Liver (tissue), 3 donors: Measurements from ENCODE around the gene LRRK1.

Experiments
- JUND ChIP-seq, 2 donors: IDR thresholded peaks; 2 replicates each; pipeline ENCODE4 v1.6.1; 2016; ENCODE audit warnings: antibody characterized with exemption in 2 of 2
- MAX ChIP-seq: IDR thresholded peaks from 2 replicates; pipeline ENCODE4 v1.6.1; 2016; ENCODE audit warnings: antibody characterized with exemption
- TAF1 ChIP-seq: conservative IDR thresholded peaks from 2 replicates; pipeline ENCODE4 v1.6.1; 2016; ENCODE audit warnings: antibody characterized with exemption, mild to moderate bottlenecking
- YY1 ChIP-seq: IDR thresholded peaks from 2 replicates; pipeline ENCODE4 v1.6.1; 2016; ENCODE audit warnings: antibody characterized with exemption, mild to moderate bottlenecking
- TF ChIP-seq, protein P1 (sequence below): IDR thresholded peaks from 2 replicates; pipeline ENCODE4 v1.6.1; 2016; ENCODE audit warnings: antibody characterized with exemption
- TF ChIP-seq, protein P2 (sequence below): fragments of 150-350 bp; IDR thresholded peaks from 2 replicates; pipeline ENCODE4 v1.5.1; 2017; ENCODE audit warnings: improper control_type of control experiment, low read depth, low read length; ENCODE audit not compliant: missing input control
- donor health status: healthy.
- donor health status: healthy.

DNA sequence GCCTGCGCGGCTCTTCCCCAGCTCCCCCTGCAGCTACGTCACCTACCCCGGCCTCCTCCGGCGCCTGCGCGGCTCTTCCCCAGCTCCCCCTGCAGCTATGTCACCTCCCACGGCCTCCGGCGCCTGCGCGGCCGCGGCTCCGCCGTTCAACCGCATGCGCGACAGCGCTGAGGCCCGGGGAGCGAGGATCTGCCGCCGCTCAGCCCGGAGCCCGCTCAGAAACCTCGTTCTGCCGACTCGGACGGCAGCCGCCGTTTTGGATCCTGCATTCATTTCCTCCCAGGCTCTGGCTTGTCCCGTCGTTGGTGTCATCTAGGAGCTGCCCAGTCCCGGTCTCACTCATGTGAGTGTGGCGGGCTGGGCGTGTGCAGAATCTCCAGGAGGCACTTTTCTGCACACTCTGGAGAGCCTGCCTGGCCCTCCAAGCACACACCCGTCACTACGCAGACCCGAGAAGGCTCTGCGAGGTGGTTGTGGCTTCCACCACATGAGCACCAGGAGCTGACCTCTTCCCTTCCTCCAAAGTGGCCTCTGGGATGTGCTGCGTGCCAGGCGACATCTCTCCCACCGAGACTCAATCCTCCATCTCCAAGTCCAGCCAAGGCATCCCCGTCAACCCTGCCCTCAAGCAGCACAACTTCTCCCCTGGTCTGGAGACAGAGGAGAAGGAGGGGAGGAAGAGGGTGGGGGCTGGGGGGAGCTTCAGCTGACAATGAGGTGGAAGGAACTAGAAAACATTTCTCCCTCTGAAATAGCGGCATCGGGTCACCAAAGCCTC is 167.4 kb downstream of the LRRK1 start:
- TF ChIP-seq, protein P1, sequence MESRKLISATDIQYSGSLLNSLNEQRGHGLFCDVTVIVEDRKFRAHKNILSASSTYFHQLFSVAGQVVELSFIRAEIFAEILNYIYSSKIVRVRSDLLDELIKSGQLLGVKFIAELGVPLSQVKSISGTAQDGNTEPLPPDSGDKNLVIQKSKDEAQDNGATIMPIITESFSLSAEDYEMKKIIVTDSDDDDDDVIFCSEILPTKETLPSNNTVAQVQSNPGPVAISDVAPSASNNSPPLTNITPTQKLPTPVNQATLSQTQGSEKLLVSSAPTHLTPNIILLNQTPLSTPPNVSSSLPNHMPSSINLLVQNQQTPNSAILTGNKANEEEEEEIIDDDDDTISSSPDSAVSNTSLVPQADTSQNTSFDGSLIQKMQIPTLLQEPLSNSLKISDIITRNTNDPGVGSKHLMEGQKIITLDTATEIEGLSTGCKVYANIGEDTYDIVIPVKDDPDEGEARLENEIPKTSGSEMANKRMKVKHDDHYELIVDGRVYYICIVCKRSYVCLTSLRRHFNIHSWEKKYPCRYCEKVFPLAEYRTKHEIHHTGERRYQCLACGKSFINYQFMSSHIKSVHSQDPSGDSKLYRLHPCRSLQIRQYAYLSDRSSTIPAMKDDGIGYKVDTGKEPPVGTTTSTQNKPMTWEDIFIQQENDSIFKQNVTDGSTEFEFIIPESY: no peak
- TF ChIP-seq, protein P2, sequence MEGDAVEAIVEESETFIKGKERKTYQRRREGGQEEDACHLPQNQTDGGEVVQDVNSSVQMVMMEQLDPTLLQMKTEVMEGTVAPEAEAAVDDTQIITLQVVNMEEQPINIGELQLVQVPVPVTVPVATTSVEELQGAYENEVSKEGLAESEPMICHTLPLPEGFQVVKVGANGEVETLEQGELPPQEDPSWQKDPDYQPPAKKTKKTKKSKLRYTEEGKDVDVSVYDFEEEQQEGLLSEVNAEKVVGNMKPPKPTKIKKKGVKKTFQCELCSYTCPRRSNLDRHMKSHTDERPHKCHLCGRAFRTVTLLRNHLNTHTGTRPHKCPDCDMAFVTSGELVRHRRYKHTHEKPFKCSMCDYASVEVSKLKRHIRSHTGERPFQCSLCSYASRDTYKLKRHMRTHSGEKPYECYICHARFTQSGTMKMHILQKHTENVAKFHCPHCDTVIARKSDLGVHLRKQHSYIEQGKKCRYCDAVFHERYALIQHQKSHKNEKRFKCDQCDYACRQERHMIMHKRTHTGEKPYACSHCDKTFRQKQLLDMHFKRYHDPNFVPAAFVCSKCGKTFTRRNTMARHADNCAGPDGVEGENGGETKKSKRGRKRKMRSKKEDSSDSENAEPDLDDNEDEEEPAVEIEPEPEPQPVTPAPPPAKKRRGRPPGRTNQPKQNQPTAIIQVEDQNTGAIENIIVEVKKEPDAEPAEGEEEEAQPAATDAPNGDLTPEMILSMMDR: no peak
- TF ChIP-seq JUND (IDR thresholded peaks at IDR 0.05) (no peak), TAF1 (no peak), YY1 (no peak), MAX (no peak)
